Ishikawa (cell line): ENCODE data around the gene SPX.

ENCODE experiments used
- CEBPB ChIP-seq: IDR thresholded peaks from 2 replicates; pipeline ENCODE4 v1.6.1; 2012
- CREB1 ChIP-seq: IDR thresholded peaks from 2 replicates; pipeline ENCODE4 v1.6.1; 2012; ENCODE audit warnings: low read depth
- EGR1 ChIP-seq: IDR thresholded peaks from 2 replicates; pipeline ENCODE4 v1.6.1; 2012
- EP300 ChIP-seq: IDR thresholded peaks from 2 replicates; pipeline ENCODE4 v1.6.1; 2012; ENCODE audit warnings: borderline replicate concordance
- FOXM1 ChIP-seq: IDR thresholded peaks from 2 replicates; pipeline ENCODE4 v1.6.1; 2012; ENCODE audit warnings: low read depth, borderline replicate concordance
- NFIC ChIP-seq: IDR thresholded peaks from 2 replicates; pipeline ENCODE4 v1.6.1; 2012
- RAD21 ChIP-seq: IDR thresholded peaks from 2 replicates; pipeline ENCODE4 v1.6.1; 2012; ENCODE audit warnings: low read depth
- TAF1 ChIP-seq: IDR thresholded peaks from 2 replicates; pipeline ENCODE4 v1.6.1; 2012; ENCODE audit warnings: low read depth, mild to moderate bottlenecking
- TCF12 ChIP-seq: IDR thresholded peaks from 2 replicates; pipeline ENCODE4 v1.6.1; 2012; ENCODE audit warnings: low read depth
- TEAD4 ChIP-seq: IDR thresholded peaks from 2 replicates; pipeline ENCODE4 v1.6.1; 2012
- YY1 ChIP-seq: IDR thresholded peaks from 2 replicates; pipeline ENCODE4 v1.6.1; 2012; ENCODE audit warnings: low read depth
- ZBTB7A ChIP-seq: IDR thresholded peaks from 2 replicates; pipeline ENCODE4 v1.6.1; 2012; ENCODE audit warnings: low read depth
- TF ChIP-seq, protein P1 (sequence below): IDR thresholded peaks from 2 replicates; pipeline ENCODE4 v1.6.1; 2012; ENCODE audit warnings: low read depth, mild to moderate bottlenecking
- TF ChIP-seq, protein P2 (sequence below): IDR thresholded peaks from 2 replicates; pipeline ENCODE4 v1.6.1; 2012
- TF ChIP-seq, protein P3 (sequence below): IDR thresholded peaks from 2 replicates; pipeline ENCODE4 v1.6.1; 2012

The SPX gene

DNA sequence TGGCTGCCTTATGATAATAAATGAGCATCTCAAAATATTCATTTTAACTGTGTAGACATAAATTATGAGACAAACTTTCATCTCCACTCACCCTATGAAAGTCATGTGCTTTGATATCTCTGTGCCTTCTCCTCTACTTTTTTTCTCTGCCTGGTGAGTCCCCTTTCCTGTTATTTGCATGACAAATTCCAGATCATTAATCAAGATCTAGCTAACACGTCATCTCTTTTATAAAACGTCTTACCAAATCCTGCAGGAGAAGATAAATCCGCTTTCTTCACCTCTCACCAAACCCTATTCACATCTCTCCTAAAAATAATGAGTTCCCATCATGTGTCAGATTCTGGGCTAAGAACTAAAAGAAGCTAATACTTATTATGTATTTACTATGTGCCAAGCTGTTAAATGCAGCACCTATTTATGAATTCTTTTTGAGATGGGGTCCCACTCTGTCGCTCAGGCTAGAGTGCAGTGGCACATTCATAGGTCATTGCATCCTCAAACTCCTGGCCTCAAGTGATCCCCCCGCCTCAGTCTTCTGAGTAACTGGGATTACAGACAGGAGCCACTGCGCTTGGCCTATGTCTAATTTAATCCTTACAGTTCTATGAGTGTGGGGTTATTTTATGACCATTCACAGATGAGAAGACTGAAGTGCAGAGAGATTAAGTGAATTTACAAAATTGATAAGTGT lies 26.7 kb downstream of the SPX start:
- TF ChIP-seq, protein P1, sequence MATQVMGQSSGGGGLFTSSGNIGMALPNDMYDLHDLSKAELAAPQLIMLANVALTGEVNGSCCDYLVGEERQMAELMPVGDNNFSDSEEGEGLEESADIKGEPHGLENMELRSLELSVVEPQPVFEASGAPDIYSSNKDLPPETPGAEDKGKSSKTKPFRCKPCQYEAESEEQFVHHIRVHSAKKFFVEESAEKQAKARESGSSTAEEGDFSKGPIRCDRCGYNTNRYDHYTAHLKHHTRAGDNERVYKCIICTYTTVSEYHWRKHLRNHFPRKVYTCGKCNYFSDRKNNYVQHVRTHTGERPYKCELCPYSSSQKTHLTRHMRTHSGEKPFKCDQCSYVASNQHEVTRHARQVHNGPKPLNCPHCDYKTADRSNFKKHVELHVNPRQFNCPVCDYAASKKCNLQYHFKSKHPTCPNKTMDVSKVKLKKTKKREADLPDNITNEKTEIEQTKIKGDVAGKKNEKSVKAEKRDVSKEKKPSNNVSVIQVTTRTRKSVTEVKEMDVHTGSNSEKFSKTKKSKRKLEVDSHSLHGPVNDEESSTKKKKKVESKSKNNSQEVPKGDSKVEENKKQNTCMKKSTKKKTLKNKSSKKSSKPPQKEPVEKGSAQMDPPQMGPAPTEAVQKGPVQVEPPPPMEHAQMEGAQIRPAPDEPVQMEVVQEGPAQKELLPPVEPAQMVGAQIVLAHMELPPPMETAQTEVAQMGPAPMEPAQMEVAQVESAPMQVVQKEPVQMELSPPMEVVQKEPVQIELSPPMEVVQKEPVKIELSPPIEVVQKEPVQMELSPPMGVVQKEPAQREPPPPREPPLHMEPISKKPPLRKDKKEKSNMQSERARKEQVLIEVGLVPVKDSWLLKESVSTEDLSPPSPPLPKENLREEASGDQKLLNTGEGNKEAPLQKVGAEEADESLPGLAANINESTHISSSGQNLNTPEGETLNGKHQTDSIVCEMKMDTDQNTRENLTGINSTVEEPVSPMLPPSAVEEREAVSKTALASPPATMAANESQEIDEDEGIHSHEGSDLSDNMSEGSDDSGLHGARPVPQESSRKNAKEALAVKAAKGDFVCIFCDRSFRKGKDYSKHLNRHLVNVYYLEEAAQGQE, result no peak
- TF ChIP-seq, protein P2, sequence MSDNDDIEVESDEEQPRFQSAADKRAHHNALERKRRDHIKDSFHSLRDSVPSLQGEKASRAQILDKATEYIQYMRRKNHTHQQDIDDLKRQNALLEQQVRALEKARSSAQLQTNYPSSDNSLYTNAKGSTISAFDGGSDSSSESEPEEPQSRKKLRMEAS, result no peak
- TF ChIP-seq ZBTB7A, result no peak

DNA sequence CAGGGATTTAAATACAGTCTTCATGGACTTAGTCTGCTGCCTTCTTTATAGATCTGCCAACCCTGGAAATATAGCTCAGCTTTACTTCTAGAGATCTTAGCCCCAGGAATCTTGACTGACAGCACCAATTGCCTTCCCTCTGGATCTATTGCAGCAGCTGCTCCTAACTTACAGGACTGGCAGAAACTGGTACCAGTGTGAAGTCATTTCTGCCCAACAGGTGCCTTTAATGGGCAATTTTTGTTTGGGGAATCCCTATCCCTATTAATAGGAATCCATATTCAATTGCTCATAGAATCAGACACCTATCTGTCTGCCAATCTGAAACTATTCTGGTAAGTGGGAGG lies 27.2 kb downstream of the SPX start:
- no peak for TF ChIP-seq TAF1
- TF ChIP-seq, protein P2, result no peak
- TF ChIP-seq, protein P3, sequence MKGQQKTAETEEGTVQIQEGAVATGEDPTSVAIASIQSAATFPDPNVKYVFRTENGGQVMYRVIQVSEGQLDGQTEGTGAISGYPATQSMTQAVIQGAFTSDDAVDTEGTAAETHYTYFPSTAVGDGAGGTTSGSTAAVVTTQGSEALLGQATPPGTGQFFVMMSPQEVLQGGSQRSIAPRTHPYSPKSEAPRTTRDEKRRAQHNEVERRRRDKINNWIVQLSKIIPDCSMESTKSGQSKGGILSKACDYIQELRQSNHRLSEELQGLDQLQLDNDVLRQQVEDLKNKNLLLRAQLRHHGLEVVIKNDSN, result no peak
- no peak for TF ChIP-seq YY1
- TF ChIP-seq RAD21, result no peak
- TF ChIP-seq TEAD4, result no peak
- no peak for TF ChIP-seq ZBTB7A
- no peak for TF ChIP-seq TCF12
- no peak for TF ChIP-seq CEBPB

DNA sequence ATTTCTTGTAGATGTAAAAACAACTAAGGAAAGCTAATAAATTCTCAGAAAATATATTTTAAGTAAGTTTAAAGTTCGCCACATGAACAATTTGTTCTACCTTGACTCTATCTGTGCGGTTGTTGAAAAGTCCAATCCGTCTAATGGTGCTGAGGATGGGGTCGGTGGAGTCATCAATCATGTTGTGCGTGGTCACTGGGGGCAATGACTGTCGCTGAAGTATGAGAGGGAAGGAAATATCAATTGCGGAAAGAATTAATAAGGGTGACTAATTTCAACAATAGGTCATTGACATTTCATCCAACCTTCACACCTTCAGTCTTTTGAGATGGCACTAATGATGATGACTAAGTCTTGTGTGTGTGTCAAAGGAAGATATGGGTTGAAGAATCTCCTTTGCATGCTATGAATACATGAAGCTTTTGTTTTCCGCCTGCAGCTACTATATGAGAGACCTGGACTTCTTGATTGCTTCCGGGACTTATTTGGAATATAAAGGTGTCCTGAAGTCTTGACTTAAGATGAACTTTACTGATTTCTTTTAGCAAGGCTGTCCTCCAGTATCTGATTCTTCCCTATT lies 32.1 kb downstream of the SPX start:
- TF ChIP-seq EP300, result no peak
- TF ChIP-seq CREB1, result no peak
- TF ChIP-seq, protein P2, result no peak
- no peak for TF ChIP-seq TAF1
- TF ChIP-seq, protein P1, result no peak
- no peak for TF ChIP-seq ZBTB7A
- no peak for TF ChIP-seq CEBPB
- no peak for TF ChIP-seq RAD21
- TF ChIP-seq YY1, result no peak
- TF ChIP-seq NFIC, result no peak
- TF ChIP-seq EGR1, result no peak
- TF ChIP-seq TCF12, result no peak
- TF ChIP-seq TEAD4, result no peak

DNA sequence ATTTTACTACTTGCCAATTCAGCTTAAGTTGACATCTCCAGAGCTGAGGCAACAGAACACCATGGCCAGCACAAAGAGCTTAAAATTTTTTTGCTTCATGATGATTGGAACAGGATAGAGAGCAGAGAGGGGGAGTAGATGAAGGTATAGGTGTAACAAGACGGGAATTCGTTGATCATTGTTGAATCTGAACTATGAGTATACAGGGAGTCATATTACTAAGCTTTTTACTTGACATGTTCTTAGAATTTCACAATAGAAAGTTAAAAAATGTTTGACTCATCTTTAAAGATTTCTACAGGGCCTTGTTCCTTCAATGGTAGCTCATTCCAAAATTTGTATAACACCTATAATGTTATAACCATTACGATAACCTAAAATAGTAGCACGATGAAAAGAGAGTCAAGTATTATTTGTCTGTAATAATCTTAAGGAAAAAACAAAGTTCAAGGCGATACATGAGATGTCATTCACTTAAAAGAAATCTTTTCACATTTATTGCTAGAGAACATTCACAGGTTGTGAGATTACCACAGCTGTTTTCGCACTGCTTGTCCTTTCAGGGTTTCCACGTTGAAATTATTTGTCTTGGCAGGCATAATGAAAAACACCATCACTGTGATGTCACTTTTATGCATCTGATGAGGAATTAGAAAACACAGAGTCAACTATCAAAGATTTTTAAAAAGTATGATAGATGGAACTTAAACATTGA lies 33.9 kb downstream of the SPX start:
- TF ChIP-seq EGR1 (no peak), TCF12 (no peak), CEBPB (no peak), ZBTB7A (no peak), RAD21 (no peak), FOXM1 (no peak), EP300 (no peak), TAF1 (no peak), YY1 (no peak), NFIC (no peak), TEAD4 (no peak), CREB1 (no peak)
- TF ChIP-seq, protein P1, result no peak
- TF ChIP-seq, protein P2, result no peak
- TF ChIP-seq, protein P3, result no peak
